Stimulated activated CD4-positive, alpha-beta T cell treated with anti-CD3 and anti-CD28 coated beads, TNF-alpha, amount 100 ng/mL, for 4 hours (primary cell): Measurements from ENCODE around the gene ERGIC1.
A peak's percentile ranks its signal among the peaks of the same experiment; 100 is the strongest.

Experiments
- DNase-seq, 3 experiments: peaks; one replicate each; pipeline ENCODE4 v3.0.0-alpha.2; 2020; ENCODE audit warnings: low read depth in 3 of 3

ERGIC1 gene

GRCh38 chr5:172920447-172920849, 86.4 kb downstream of the ERGIC1 start:
- DNase-seq: no peak

- DNase-seq: no peak
These were observed 86.9 kb downstream of the ERGIC1 start for GRCh38 chr5:172920995-172921394.

- no peak for DNase-seq
These were observed 87.9 kb downstream of the ERGIC1 start for GRCh38 chr5:172921906-172922305.

GRCh38 chr5:172923539-172923938, 89.5 kb downstream of the ERGIC1 start:
- no peak for DNase-seq

GRCh38 chr5:172925336-172925948, 91.4 kb downstream of the ERGIC1 start:
- no peak for DNase-seq

- no peak for DNase-seq
These were observed 92.0 kb downstream of the ERGIC1 start for GRCh38 chr5:172926008-172926523.

GRCh38 chr5:172926796-172927195, 92.7 kb downstream of the ERGIC1 start:
- no peak for DNase-seq

- DNase-seq: no peak
These were observed 95.4 kb downstream of the ERGIC1 start for GRCh38 chr5:172929371-172929838.

GRCh38 chr5:172931001-172931536, 97.0 kb downstream of the ERGIC1 start:
- no peak for DNase-seq

GRCh38 chr5:172932313-172933017, 98.4 kb downstream of the ERGIC1 start:
- peak; percentile 51 to 55 (median 53) for DNase-seq

GRCh38 chr5:172933238-172933637, 99.2 kb downstream of the ERGIC1 start:
- DNase-seq: no peak

- DNase-seq: no peak
These were observed 101.0 kb downstream of the ERGIC1 start for GRCh38 chr5:172935096-172935495.

GRCh38 chr5:172936401-172936800, 102.3 kb downstream of the ERGIC1 start:
- no peak for DNase-seq

GRCh38 chr5:172939071-172939470, 105.0 kb downstream of the ERGIC1 start:
- DNase-seq: no peak

- no peak for DNase-seq
These were observed 105.7 kb downstream of the ERGIC1 start for GRCh38 chr5:172939611-172940267.

- no peak for DNase-seq
These were observed 106.4 kb downstream of the ERGIC1 start for GRCh38 chr5:172940268-172941066.

- DNase-seq: no peak
These were observed 107.0 kb downstream of the ERGIC1 start for GRCh38 chr5:172941067-172941516.

GRCh38 chr5:172942556-172942955, 108.5 kb downstream of the ERGIC1 start:
- no peak for DNase-seq

GRCh38 chr5:172943283-172943841, 109.3 kb downstream of the ERGIC1 start:
- no peak for DNase-seq

- DNase-seq: no peak
These were observed 109.9 kb downstream of the ERGIC1 start for GRCh38 chr5:172943906-172944305.

- no peak for DNase-seq
These were observed 110.7 kb downstream of the ERGIC1 start for GRCh38 chr5:172944741-172945140.
